ENCODE measurements around the gene SNAP91.
"Not testable (repeated sequence)": the region's sequence is repeated elsewhere in the genome, so short reads cannot be mapped to it uniquely, and the experiment has no call there.

The SNAP91 gene

DNA sequence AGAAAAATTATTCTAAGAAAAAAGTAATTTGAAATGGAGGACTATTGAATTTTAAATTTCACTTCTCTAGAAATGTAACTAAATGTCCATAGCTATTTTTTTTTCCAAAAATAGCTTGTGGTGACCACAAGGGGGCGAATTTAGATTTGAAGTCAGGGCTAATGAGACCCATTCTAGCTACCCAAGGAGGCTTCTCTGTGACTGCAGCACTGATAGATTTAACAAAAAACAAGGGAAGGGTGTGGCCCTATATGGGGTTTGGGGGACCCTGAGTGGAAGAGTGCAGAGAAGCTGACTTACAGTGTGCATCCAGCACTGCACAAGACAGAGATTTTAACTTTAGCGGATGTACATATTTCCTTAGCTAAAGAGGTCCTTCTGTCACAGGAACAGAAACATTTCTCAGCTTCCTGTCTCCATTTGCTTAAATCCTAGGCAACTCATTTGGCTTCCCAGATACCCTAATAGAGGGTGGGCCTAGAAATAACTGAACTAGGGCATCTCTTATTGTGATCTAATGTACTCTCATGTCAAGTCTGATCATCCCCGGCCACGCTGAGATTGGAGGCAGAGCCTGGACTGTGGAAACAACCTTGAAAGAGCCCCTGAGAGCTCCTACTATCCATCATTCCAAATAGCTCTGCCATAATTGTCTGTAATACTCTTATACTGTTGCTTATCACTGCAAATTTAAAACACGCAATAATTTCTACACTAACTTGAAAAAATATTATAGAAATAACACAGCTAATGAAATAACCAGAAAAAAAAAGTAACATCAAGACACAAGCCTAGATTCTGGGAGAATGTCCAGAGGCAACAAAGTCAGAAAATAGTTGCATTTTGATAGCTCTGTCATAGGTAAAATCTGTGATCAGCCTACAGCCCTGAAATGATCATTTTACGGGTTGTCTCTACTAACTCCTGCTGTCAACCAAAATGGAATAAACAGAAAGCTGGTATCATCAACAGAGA, 93.6 kb downstream of the SNAP91 start:
- DNase-seq (ENCODE audit: low spot score) = peak; percentile 8

DNA sequence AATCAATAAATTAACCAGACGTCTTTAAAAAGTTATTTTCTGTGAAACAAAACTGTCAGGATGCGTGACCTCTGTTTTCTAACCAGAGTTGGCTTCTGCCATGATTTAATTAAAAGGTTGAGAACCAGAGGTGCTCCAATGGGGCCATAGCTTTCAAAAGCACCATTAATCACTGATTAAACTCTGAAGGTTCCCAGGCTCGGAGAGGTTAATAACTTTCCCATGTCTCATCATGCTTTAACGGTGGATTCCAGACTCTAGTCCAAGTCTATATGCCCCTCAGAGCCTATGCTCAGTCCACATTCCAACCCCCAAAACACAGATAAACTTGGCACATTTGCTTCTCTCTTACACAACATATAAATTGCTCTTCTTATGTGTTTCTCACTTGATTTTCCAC, 95.5 kb downstream of the SNAP91 start:
- no peak for DNase-seq (ENCODE audit: low spot score)

DNA sequence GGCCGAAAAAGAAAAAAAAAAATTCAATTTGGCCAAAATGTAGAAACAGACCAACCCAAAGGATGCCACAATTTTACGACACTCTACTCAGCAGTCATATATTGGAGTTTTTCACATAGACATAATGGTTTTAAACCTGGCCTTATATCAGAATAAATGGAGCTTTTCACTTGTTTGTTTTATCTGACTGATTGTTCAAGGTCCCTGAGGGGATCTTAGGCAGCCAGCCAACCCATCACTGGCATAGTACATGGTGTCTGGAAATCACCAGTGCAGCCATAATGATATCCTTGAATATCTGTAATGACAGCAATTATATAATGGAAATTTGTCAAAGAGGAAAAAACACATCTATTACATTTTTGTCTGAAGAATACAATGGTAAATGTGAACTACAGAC, 99.7 kb downstream of the SNAP91 start:
- DNase-seq (ENCODE audit: low spot score) = no peak

DNA sequence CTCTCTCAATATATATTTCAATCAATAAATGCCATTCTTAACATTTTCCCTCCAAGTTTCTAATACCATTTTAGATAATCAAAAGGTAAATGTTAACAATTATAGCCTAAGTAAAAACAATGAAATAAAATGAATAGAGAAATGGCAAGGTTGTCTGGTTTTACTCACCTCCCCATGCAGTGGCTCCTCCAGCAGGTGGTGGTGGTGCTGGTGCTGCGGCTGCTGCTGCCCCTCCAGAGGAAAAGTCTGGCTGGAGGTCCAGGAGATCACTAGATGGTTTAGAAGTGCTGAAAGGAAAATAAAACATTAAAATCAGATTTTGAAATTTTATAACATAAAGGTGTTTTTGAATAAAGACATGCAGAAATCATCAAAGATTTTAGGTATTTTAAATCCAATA, 103.4 kb downstream of the SNAP91 start:
- no peak for DNase-seq (ENCODE audit: low spot score)

DNA sequence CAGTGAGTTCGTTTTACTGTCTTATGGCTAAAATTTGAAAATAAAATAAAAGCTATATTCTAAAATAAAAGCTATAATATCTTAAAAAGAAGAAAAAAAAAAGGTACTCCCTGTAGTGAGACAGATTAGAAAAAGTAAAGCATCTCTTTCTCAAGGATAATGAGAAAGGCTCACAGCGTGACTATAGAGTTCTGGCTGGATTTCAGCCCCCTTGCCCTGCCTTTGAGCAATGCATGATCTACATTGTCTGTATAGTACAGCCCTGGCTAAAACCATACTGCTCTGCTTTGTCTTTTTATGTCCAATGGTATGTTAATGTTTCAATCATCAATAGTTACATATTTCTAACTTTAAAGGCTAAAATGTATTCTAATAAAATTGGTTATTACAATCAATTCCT, 105.3 kb downstream of the SNAP91 start:
- no peak for DNase-seq (ENCODE audit: low spot score)

DNA sequence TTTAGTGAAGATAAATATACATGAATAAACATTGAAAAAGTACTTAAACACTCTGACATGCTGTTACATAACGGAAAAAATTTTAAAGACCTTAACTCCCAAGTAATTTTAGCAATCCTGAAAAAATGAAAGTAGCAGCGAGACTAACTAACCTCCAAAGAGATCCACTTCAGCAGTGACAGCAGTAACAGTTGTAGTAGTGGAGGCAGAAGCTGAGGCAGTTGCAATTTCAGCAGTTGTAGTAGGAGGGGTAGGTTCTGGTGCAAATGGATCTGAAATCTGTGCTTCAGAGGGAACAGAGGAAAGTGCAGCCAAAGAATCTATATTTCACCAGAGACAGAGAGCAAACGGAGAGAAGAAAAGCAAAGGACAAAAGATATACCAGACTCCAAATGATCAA, 107.8 kb downstream of the SNAP91 start:
- DNase-seq (ENCODE audit: low spot score) = no peak

DNA sequence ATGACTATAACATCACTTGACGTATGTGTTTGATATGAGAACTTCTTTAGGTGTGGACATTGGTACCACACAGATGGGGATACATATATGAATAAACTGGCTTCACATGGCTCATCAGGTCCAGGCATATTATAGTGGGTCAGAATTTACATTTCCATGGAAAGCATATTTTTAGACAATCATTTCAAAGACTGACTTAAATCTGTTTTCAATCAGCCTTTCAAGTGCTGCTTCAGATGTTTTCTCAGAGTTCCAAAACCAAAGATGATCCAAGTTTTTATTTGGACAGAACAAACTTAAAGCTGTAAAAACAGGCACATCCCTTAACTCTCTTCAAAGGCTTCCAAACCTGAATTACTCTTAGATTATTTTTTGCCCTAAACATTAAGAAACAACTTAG, 108.4 kb downstream of the SNAP91 start:
- no peak for DNase-seq (ENCODE audit: low spot score)

DNA sequence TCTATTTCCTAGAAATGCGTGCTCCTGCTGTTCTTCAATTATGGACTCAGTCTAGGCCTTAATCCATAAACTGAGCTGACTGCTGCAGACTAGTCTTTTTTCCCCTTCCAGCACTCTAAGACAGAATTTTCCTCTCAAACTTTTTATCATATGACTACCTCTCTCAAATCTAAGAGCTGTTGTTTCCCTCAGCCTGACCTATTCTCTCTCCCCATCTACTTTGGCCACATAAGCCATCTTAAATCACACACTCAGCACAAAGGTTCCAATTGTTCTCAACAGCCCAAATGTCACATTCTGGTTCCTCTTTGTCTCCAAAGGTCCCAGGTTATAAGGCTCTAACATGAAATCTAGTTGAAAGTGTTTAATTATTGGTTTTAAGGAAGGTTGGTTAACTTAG, 111.4 kb downstream of the SNAP91 start:
- no peak for DNase-seq (ENCODE audit: low spot score)

DNA sequence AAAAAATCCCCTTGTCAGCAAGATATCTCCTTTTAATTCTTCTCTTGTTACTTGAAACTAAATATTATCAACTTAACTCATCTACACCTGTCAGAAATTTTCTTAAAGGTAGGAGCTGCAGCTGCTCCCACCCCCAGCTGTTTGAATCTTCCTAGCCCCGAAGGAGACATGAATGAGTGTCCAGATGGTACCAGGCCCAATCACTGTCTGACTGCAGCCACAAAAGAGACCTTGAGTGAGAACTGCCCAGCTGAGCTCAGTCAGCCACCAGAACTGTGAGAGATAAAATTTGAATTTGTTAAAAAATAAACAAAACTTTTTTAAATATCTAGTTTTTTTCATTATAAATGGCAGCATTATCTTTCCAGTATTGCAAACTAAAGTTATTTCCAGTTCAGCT, 111.8 kb downstream of the SNAP91 start:
- no peak for DNase-seq (ENCODE audit: low spot score)

DNA sequence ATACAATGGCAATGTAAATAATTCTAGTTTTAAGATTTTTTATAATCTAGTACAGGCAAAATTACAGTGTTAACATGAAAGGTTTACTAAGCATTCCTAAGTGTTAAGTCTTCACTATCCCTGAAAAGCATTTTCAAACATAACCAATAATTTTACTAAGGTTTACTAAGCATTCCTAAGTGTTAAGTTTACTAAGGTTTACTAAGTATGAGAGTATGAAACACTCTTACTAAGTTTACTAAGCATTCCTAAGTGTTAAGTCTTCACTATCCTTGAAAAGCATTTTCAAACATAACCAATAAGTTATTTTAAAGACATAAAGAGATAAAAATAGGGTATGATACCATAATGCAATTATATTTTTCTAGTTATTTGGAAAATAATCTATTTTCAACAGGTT, 114.0 kb downstream of the SNAP91 start:
- DNase-seq (ENCODE audit: low spot score) = no peak

DNA sequence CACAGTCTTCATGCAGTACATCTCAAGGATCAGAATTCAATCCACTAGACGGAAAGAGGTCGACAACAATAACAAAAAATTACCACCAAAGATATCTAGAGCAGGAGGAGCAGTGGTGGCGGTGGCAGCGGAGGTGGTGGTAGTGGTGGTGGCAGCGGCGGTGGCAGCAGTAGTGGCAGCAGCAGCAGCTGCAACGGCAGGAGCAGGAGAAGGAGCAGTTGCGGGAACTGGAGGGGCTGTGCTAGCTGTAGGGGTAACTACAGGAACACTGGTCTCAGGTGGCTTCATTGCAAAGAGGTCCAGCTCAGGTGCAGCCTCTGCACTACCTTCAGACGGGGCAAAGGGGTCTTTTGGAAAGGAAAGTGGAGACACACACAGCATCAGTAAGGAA, 115.5 kb downstream of the SNAP91 start:
- DNase-seq (ENCODE audit: low spot score) = no peak

DNA sequence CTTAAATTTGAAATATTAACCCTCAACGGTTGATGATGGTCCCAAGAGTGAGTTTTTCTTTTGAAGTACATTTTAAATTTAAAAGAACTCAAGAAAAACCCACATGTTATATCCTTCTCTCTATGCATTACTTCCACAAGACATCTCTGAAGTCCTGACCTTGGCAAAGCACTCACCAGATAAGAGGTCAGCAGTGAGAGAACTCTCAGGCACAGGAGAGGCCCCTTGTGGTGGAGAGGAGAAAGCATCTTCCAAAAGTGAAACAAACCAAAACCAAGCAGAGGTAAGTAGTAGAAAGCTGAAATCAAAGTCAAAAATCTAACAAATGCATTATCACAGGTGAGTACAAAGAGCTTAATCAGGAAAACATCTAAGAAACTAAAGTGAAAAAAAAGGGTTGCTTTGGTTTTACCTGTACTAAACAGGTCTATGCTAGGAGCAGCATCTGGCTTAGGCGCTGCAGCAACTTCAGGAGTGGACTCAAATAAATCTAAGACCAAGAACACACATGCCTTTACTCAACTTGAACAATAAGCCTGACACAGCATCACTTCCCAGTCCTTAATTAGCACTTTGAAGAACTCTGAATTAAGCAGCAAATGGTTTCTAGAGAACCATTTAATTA, 116.0 kb downstream of the SNAP91 start:
- DNase-seq (ENCODE audit: low spot score) = no peak

DNA sequence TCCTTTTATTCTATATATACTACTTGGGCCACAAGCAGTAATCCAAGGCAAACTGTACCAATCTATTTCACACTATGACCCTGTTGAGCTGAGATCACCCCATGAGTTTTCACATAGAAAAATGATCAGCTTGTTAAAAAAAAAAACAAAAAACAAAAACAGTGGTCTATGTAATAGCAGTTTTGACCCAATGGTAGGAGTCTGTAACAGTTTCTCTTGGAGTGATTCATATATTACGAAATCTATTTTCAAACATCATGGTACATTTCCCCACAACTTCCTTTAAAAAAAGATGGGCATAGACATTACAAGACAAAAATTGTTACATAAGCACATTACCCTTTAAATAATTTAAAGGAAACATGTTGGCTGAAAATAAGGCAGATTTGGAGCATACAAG, 118.5 kb downstream of the SNAP91 start:
- no peak for DNase-seq (ENCODE audit: low spot score)

DNA sequence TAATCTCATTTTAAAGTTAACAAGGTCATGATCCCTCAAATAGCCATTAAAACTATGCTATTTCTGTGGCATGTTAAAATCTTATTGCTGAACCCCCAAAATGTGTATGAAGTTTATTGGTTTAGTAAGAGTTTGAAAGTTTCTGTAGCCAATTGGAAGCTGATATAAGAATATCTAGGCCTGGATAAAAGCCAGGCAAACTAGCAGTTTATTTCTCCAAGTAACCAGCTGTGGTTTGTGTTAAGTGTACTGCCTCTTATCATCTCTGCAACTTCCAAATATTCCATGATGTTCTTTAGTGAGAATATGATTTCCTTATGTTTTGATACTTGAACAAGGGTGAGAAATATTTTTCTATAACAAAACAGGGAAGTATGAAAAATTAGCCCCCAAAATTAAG, 119.8 kb downstream of the SNAP91 start:
- DNase-seq (ENCODE audit: low spot score) = no peak

DNA sequence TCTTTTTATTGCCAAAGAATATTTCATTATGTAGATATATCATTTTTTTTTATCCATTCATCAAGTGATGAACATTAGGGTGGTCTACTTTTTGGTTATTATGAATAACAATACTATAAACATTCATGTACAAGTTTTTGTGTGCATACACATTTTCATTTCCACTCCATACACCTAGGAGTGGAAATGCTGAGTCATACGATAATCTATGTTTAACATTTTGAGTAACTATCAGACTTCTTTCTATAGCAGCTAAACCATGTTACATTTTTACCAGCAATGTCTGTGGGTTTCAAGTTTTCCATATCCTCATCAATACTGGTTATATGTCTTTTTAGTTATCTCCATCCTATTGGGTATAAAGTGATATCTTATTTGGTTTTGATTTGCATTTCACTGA, 130.8 kb downstream of the SNAP91 start:
- no peak for DNase-seq (ENCODE audit: low spot score)

DNA sequence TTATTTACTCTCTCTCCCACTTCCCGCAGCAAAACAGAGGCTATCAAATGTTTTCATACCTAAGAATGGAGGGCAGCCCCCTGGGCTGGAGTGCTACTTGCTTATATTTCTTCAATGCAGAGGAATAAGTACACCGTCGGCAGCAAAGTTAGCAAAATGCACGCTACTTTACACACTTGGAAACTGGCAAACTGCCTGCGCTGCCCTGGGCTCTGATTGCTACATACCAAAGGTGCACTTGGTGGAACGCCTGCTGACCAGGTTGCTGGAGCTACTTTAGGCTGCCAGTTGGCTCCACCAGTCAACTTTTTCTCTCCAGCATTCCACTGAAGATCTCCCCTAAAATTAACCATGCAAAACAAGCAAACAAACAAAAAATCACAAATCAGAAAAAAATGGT, 134.1 kb downstream of the SNAP91 start:
- no peak for DNase-seq (ENCODE audit: low spot score)

DNA sequence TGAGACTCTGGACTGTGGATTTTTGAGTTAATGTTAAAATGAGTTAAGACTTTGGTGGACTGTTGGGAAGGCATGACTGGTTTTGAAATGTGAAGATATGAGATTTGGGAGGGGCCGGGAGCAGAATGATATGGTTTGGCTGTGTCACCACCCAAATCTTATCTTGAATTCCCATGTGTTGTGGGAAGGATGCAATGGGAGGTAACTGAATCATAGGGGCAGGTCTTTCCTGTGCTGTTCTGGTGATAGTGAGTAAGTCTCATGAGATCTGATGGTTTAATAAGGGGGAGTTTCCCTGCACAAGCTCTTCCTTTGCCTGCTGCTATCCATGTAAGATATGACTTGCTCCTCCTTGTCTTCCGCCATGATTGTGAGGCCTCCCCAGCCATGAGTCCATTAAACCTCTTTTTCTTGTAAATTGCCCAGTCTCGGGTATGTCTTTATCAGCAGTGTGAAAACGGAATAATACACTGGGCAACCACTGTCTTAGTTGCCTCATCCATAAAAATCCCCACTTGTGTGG, 137.2 kb downstream of the SNAP91 start:
- DNase-seq (ENCODE audit: low spot score) = not testable (repeated sequence)

DNA sequence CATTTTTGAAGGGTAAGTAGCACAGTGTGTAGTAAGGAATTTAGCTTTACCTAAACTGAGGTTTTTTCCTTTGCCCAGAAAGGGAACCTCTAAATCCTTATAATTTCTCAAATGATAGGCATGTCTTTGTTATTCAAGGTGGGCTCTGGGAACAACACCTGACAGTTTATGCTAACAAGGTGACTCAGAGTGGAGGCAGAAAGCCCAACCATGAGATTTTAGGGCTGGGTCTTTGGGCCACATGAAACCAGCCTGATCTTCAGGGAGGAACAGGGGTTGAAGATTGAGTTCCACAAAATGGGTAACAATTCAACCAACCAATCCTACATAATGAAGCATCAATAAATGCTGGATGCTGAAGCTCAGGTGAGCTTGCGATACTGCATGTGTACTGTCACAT, 149.9 kb downstream of the SNAP91 start:
- no peak for DNase-seq (ENCODE audit: low spot score)

DNA sequence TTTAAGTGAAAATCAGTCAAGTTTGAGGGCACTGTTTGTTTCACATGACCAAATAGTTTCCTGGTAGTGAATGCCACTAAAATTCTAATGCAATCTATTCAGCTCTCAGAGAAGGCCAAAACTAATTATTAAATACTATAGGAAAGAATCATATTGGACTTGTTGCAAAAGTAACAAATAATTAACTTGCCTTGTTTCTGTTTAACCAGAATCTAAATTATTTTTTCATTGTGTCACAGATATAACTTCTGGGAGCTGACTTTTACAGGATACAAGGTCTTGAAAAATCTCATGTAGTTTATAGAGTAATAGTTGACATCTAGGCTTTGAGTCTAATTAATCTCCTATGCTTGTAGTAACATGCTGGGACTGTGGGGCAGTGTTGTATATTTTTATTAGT, 152.0 kb downstream of the SNAP91 start:
- no peak for DNase-seq (ENCODE audit: low spot score)

DNA sequence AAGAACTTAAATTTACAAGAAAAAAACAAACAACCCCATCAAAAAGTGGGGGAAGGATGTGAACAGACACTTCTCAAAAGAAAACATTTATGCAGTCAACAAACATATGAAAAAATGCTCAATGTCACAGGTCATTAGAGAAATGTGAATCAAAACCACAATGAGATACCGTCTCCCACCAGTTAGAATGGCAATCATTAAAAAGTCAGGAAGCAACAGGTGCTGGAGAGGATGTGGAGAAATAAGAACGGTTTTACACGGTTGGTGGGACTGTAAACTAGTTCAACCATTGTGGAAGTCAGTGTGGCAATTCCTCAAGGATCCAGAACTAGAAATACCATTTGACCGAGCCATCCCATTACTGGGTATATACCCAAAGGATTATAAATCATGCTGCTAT, 157.2 kb downstream of the SNAP91 start:
- not testable (repeated sequence) for DNase-seq (ENCODE audit: low spot score)

DNA sequence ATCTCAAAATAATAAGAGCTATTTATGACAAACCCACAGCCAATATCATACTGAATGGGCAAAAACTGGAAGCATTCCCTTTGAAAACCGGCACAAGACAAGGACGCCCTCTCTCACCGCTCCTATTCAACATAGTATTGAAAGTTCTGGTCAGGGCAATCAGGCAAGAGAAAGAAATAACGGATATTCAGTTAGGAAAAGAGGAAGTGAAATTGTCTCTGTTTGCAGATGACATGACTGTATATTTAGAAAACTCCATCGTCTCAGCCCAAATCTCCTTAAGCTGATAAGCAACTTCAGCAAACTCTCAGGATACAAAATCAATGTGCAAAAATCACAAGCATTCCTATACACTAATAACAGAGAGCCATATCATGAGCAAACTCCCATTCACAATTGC, 158.4 kb downstream of the SNAP91 start:
- not testable (repeated sequence) for DNase-seq (ENCODE audit: low spot score)

DNA sequence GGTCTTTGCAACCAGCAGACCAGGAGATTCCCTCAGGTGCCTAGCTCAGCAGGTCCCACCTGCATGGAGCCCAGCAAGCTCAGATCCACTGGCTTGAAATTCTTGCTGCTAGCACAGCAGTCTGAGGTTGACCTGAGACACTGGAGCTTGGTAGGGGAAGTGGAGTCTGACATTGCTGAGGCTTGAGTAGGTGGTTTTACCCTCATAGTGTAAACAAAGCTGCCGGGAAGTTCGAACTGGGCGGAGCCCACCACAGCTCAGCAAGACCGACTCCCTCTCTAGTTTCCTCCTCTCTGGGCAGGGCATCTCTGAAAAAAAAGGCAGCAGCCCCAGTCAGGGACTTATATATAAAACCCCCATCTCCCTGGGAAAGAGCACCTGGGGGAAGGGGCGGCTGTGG, 162.3 kb downstream of the SNAP91 start:
- DNase-seq (ENCODE audit: low spot score) = no peak

DNA sequence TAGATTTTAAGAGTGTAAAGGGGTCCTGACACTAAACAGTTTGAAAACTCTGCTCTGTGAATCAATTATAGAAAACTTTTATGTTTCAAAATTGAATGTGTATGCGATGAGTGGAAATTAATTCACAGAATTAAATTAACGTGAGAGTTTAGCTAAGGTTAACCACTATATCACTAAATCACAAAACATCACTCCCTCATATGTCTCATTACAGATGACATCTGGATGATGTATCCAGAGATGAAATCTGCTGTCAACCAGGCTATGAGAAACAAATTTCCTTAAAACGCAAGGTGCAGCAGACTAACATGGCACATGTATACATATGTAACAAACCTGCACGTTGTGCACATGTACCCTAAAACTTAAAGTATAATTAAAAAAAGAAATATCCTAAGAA, 169.2 kb downstream of the SNAP91 start:
- no peak for DNase-seq (ENCODE audit: low spot score)

All from hematopoietic multipotent progenitor cell treated with erythropoietin and hydrocortisone succinate and interleukin-3 and kit ligand, for 15 days (in vitro differentiated cells).